Ovary (tissue), 9 donors: ENCODE data around the gene CRMP1. TPM values are rescaled to one million over a fixed set of nuclear protein-coding genes. Genes with fewer than 3 reads are reported as not detected.

ENCODE experiments used
- DNase-seq, 5 donors: peaks; one replicate each; pipeline ENCODE4 v3.0.0-alpha.2; 2019 to 2020
- H3K27ac ChIP-seq, 2 donors: fragments of 200-600 bp; one replicate each; pipeline versions ENCODE4 v1.5.1 to v1.8.0; 2019 to 2022
- H3K27me3 ChIP-seq: fragments of 200-600 bp; one replicate; pipeline ENCODE4 v1.8.0; 2022
- H3K36me3 ChIP-seq: fragments of 200-600 bp; sonication (generic); one replicate; pipeline ENCODE4 v1.5.1; 2019
- H3K4me1 ChIP-seq: one replicate; pipeline ENCODE4 v1.8.1; 2013; ENCODE audit warnings: mild to moderate bottlenecking, moderate library complexity; ENCODE audit not compliant: insufficient read depth
- H3K4me3 ChIP-seq: fragments of 200-600 bp; sonication (generic); one replicate; pipeline ENCODE4 v1.5.1; 2017
- H3K9me3 ChIP-seq, 2 donors: fragments of 200-600 bp in 1 of 2; sonication (generic) in 1 of 2; one replicate each; pipeline versions ENCODE4 v1.5.1 to v1.8.1; 2013 to 2019; ENCODE audit warnings: mild to moderate bottlenecking in 1 of 2, moderate library complexity in 1 of 2
- CTCF ChIP-seq, 3 donors: fragments of 450-650 bp in 2 of 3; fragments of 200-600 bp in 1 of 3; IDR thresholded peaks; one replicate each; pipeline versions ENCODE4 v1.5.1 to v1.8.0; 2016 to 2022; ENCODE audit warnings: antibody characterized with exemption in 3 of 3, mild to moderate bottlenecking in 1 of 3
- EP300 ChIP-seq: sonication (generic); formaldehyde crosslinking; IDR thresholded peaks from one replicate; pipeline ENCODE4 v1.6.1; 2017; ENCODE audit warnings: antibody characterized with exemption
- POLR2A ChIP-seq: fragments of 450-650 bp; IDR thresholded peaks from one replicate; pipeline ENCODE4 v1.6.1; 2017; ENCODE audit warnings: antibody characterized with exemption, mild to moderate bottlenecking, moderate library complexity
- WGBS, 3 donors: extraction: QIAGEN DNeasy Blood & Tissue Kit in 1 of 3; methylation state at CpG; one replicate each; pipeline versions ENCODE4 v1.1.5 to v1.1.7; 2013 to 2017; 5-methylcytosine and 5-hydroxymethylcytosine counted together
- intact Hi-C, 4 donors: fragments of 100-400 bp; cut with DNase I; formaldehyde crosslinking; loops; one replicate each; pipeline versions ENCODE4 v1.11.0 to v1.15.1; 2022 to 2023
- polyA plus RNA-seq, 2 donors: library from polyadenylated mRNA; stranded (reverse); fragments of 200-250 nt in 1 of 2; fragments of 350-450 nt in 1 of 2; fragmentation: Illumina TruSeq in 1 of 2; extraction: RNeasy Lipid Tissue Mini Kit (QIAGEN cat#74804) in 1 of 2; gene quantifications; one replicate each; pipeline ENCODE4 v1.2.3, GENCODE V29; 2013 to 2014
- total RNA-seq, 7 donors: library from RNA; depleted of rRNA in 2 of 7; stranded (reverse); fragments of >200 nt in 2 of 7; fragmentation: NEBNext Ultra II Directional in 3 of 7; extraction: Animal tissue kit (Norgen Biotek cat#: 25700) in 3 of 7; gene quantifications; one replicate each; pipeline versions ENCODE4 v1.1.0 to v1.2.4, GENCODE V29; 2016 to 2023
- donor health status: DM: no; HTN: no; CAD: no; lungs with moderate emphysema.
- donor health status: DM: no; HTN: no; CAD: no.
- donor health status: Bipolar disorder and iron deficiency.
- donor health status: DM: yes; HTN: yes; CAD: no.
- donor health status: DM: no; HTN: no; CAD: no.
- donor health status: DM: yes; HTN: yes; CAD: no.

CRMP1 gene
- total and polyA plus RNA-seq, 9 donors: 1.2 to 5.5 (median 4.2) TPM

- no peak overlapping the region for H3K4me3 ChIP-seq
- intact Hi-C loops: no loop called here
- no peak for TF ChIP-seq EP300
- no peak for TF ChIP-seq POLR2A
- no peak for TF ChIP-seq CTCF (IDR thresholded peaks at IDR 0.05)
- no peaks in the 10 kb centered on the region for H3K36me3 ChIP-seq
- DNase-seq: peak in 1 of 5 donors; percentile 7
- H3K9me3 ChIP-seq: no peaks in the 10 kb centered on the region
- H3K27me3 ChIP-seq: no peaks in the 10 kb centered on the region
- H3K4me1 ChIP-seq: no peaks in the 10 kb centered on the region
- 90 to 96% (median 94%) methylated on average over 10 of the region's 10 CpGs for WGBS, 3 donors
- H3K27ac ChIP-seq: no peak overlapping the region
These were observed 92.4 kb downstream of the CRMP1 start for GRCh38 chr4:5800496-5800895.

GRCh38 chr4:5799406-5799805 lies 93.5 kb downstream of the CRMP1 start:
- TF ChIP-seq CTCF (IDR thresholded peaks at IDR 0.05) (no peak), EP300 (no peak), POLR2A (no peak)
- no peaks in the 10 kb centered on the region for H3K4me1 ChIP-seq
- H3K4me3 ChIP-seq: no peak overlapping the region
- WGBS, 3 donors: 85 to 87% (median 86%) methylated on average over 11 of the region's 11 CpGs
- intact Hi-C loops: no loop called here
- DNase-seq: peak in 1 of 5 donors; percentile 12
- no peaks in the 10 kb centered on the region for H3K36me3 ChIP-seq
- no peak overlapping the region for H3K27ac ChIP-seq
- no peaks in the 10 kb centered on the region for H3K27me3 ChIP-seq
- H3K9me3 ChIP-seq: no peaks in the 10 kb centered on the region

GRCh38 chr4:5798946-5799345 lies 93.9 kb downstream of the CRMP1 start:
- 90 to 92% (median 90%) methylated on average over 11 of the region's 11 CpGs for WGBS, 3 donors
- DNase-seq: no peak

GRCh38 chr4:5798462-5798861 lies 94.4 kb downstream of the CRMP1 start:
- TF ChIP-seq EP300: no peak
- TF ChIP-seq POLR2A: no peak
- TF ChIP-seq CTCF (IDR thresholded peaks at IDR 0.05): no peak
- WGBS, 3 donors: 69 to 73% (median 70%) methylated on average over 11 of the region's 11 CpGs
- intact Hi-C loops: no loop called here
- Histone ChIP-seq H3K27ac (no peak overlapping the region), H3K27me3 (no peaks in the 10 kb centered on the region), H3K4me3 (no peak overlapping the region), H3K36me3 (no peaks in the 10 kb centered on the region), H3K4me1 (no peaks in the 10 kb centered on the region), H3K9me3 (no peaks in the 10 kb centered on the region)
- DNase-seq: no peak

More at GRCh38 chr4:5798946-5799345, 93.9 kb downstream of the CRMP1 start:
- no peak overlapping the region for H3K27ac ChIP-seq
- H3K9me3 ChIP-seq: no peaks in the 10 kb centered on the region
- no peaks in the 10 kb centered on the region for H3K36me3 ChIP-seq
- intact Hi-C loops: no loop called here
- H3K4me3 ChIP-seq: no peak overlapping the region
- TF ChIP-seq CTCF (IDR thresholded peaks at IDR 0.05) (no peak), POLR2A (no peak), EP300 (no peak)
- no peaks in the 10 kb centered on the region for H3K27me3 ChIP-seq
- no peaks in the 10 kb centered on the region for H3K4me1 ChIP-seq

GRCh38 chr4:5797866-5798265 lies 95.0 kb downstream of the CRMP1 start:
- no peaks in the 10 kb centered on the region for H3K27me3 ChIP-seq
- no peak overlapping the region for H3K4me3 ChIP-seq
- TF ChIP-seq CTCF (IDR thresholded peaks at IDR 0.05) (no peak), EP300 (no peak), POLR2A (no peak)
- intact Hi-C loops: no loop called here
- no peaks in the 10 kb centered on the region for H3K9me3 ChIP-seq
- peak in 1 of 5 donors; percentile 9 for DNase-seq
- WGBS, 3 donors: 93 to 94% (median 94%) methylated on average over 6 of the region's 6 CpGs
- H3K36me3 ChIP-seq: no peaks in the 10 kb centered on the region
- H3K27ac ChIP-seq: no peak overlapping the region
- H3K4me1 ChIP-seq: no peaks in the 10 kb centered on the region
